Iris pigment epithelial cell (primary cell): ENCODE data around the gene FRMPD4.

Experiments used
- DNase-seq: peaks from one replicate; pipeline ENCODE4 v3.0.0-alpha.2; 2011; ENCODE audit warnings: low read depth

The FRMPD4 gene

GRCh38 chrX:12210971-12211370 is 72.7 kb downstream of the FRMPD4 start:
- no peak for DNase-seq

- no peak for DNase-seq
These were observed 85.4 kb downstream of the FRMPD4 start for GRCh38 chrX:12223650-12224049.

- DNase-seq = no peak
These were observed 86.8 kb downstream of the FRMPD4 start for GRCh38 chrX:12225107-12225506.

- DNase-seq = no peak
These were observed 89.3 kb downstream of the FRMPD4 start for GRCh38 chrX:12227412-12228041.

- DNase-seq = no peak
These were observed 90.6 kb downstream of the FRMPD4 start for GRCh38 chrX:12228862-12229261.

- DNase-seq = no peak
These were observed 91.7 kb downstream of the FRMPD4 start for GRCh38 chrX:12229986-12230385.

GRCh38 chrX:12234534-12235329 is 96.5 kb downstream of the FRMPD4 start:
- DNase-seq = no peak

GRCh38 chrX:12236156-12236555 is 97.9 kb downstream of the FRMPD4 start:
- no peak for DNase-seq

- DNase-seq = no peak
These were observed 98.9 kb downstream of the FRMPD4 start for GRCh38 chrX:12237131-12237530.

GRCh38 chrX:12237771-12238170 is 99.5 kb downstream of the FRMPD4 start:
- DNase-seq = no peak

GRCh38 chrX:12239356-12240082 is 101.2 kb downstream of the FRMPD4 start:
- DNase-seq = no peak

- DNase-seq = no peak
These were observed 102.2 kb downstream of the FRMPD4 start for GRCh38 chrX:12240491-12240890.

GRCh38 chrX:12241026-12241425 is 102.8 kb downstream of the FRMPD4 start:
- no peak for DNase-seq

GRCh38 chrX:12245650-12246645 is 107.7 kb downstream of the FRMPD4 start:
- peak; percentile 12 for DNase-seq

GRCh38 chrX:12249997-12250396 is 111.7 kb downstream of the FRMPD4 start:
- DNase-seq = no peak

GRCh38 chrX:12263211-12263610 is 124.9 kb downstream of the FRMPD4 start:
- DNase-seq = no peak

GRCh38 chrX:12269484-12269883 is 131.2 kb downstream of the FRMPD4 start:
- DNase-seq = no peak

GRCh38 chrX:12278151-12278550 is 139.9 kb downstream of the FRMPD4 start:
- no peak for DNase-seq

GRCh38 chrX:12282991-12283390 is 144.7 kb downstream of the FRMPD4 start:
- DNase-seq = no peak

- peak; percentile 31 for DNase-seq
These were observed 154.9 kb downstream of the FRMPD4 start for GRCh38 chrX:12292996-12293765.

GRCh38 chrX:12297353-12297752 is 159.1 kb downstream of the FRMPD4 start:
- DNase-seq = no peak
